ENCODE results near the gene NFIC.
"Not testable (repeated sequence)": the region's sequence is repeated elsewhere in the genome, so short reads cannot be mapped to it uniquely, and the experiment has no call there.

NFIC gene

DNA sequence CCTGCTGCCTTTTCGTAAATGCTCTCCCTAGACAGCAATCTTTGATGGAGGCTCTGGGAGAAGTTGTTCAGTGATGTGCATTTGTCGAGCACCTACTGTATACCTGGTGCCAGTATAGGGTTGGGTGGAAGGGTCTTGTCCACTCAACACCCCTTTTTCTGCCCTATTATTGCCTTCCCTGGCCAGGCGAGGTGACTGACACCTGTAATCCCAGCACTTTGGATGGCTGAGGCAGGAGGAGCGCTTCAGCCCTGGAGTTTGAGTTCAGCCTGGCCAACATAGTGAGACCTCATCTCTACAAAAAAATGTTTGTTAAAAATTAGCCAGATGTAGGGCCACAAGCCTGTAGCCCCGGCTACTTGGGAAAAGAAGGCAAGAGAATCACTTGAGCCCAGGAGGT is 49.3 kb downstream of the NFIC start:
- DNase-seq: no peak

DNA sequence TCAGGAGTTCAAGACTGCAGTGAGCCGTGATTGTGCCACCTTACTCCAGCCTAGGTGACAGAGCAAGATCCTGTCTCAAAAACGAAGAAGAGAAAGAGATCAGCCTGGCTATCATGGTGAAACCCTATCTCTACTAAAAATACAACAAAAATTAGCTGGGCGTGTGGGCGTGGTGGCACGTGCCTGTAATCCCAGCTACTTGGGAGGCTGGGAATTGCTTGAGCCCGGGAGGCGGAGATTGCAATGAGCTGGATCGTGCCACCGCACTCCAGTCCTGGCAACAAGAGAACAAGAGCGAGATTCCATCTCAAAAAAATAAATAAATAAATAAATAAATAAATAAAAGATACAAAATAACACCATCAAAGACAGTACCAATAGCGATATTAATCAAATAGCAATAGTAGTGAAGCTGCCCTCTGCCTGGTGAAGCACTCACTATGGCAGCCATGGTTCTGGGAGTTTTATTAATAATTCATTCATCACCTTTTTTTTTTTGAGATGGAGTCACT is 53.9 kb downstream of the NFIC start:
- no peak for DNase-seq

DNA sequence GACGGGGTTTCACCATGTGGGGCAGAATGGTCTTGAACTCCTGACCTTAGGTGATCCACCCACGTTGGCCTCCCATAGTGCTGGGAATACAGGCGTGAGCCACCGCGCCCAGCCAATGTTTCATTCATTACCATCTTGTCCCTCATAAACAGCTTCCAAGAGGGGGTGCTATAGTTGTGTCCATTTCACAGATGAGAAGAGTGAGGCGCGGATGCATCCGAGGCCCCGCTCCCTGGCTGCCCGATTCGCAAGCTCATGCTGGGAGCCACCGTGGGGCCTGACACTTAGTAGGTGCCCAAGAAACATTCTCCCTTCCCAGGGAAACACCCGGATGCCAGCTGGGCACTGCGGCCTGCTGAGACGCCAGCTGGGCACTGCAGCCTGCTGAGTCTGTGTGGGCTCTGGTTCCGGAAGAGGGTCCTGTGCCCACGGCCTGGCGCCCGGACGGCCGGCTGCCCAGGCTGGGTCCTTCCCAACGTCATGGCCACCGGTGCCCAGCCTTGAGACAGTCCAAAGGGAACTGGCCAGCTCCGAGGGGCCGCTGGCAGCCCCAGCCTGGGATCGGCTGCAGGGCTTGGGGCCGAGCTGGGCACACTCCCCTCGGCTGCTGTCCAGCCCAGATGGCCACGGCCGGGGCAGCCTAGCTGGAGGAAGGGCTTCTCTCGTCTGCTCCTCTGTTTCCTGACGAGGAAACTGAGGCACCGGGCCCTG is 54.7 kb downstream of the NFIC start:
- peak in 29 of 51 donors; percentile 6 to 81 (median 51) for DNase-seq

DNA sequence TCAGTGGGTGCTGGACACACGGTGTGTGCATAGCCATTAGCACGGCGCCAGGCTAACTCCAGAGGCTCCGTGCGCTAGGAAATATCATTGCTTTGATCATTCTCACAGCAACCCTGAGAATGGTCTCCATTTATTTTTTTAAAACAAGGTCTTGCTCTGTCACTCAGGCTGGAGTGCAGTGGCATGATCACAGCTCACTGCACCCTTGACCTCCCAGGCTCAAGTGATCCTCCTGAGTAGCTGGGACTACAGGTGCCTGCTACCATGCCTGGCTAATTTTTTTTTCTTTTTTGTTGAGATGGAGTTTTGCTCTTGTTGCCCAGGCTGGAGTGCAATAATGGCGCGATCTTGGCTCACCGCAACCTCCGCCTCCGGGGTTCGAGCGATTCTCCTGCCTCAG is 55.3 kb downstream of the NFIC start:
- not testable (repeated sequence) for DNase-seq

DNA sequence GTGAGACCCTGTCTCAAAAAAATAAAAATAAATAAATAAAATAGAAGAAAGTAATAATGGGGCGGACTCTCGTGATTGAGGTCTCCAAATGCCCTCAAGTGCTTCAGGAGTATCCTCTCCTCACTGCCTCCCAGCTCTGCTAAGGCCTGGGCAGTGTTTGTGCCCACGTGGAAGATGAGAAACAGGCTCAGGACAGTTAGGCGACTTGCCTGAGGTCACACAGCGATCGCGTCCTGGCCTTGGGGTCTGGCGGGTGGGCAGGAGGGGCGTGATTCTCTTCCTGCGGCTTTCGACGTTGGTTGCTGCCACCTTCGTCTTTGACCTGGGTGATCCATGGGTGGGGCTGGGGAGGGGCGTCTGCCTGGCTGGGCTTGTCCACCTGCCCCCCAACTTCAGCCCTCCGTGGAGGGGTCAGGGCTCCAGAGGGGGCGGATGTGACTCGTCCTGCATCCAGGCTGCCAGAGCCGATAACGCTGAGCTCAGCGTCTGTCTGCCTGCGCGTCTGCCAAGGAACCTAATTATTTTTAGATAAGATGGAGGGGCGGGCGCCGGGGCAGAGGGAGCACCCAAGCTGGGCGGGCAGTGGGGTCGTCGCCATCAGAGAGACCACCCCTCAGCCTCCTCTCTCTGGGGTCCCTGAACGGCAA is 56.9 kb downstream of the NFIC start:
- DNase-seq: peak in 10 of 51 donors; percentile 10 to 34 (median 16)

DNA sequence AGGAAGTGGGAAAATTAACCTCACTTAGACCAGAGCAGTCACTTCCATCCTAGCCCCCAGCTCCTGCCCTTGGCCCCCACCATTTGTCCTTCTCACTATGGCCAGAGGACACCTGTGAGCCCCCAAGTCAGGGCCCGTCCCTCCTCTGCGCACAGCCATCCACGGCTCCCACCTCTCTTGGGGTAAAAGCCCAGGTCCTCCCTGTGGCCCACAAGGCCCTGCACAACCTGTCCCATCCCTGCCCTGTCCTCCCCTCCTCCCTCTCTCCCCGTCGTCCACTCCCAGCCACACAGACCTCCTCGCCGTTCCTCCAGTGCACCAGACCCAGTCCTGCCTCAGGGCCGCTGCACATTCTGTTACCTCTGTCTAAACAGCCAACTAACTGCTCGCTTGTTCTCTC is 60.0 kb downstream of the NFIC start:
- no peak for DNase-seq

DNA sequence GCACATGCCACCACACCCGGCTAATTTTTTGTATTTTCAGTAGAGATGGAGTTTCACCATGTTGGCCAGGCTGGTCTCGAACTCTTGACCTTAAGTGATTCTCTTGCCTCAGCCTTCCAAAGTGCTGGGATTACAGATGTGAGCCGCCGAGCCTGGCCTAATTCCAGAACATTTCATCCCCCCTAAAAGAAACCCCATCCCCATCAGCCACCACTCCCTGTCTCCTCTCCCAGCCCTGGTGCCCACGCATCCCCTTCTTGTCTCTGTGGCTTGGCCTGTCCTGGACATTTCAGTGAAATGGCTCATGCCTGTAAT is 63.9 kb downstream of the NFIC start:
- not testable (repeated sequence) for DNase-seq

DNA sequence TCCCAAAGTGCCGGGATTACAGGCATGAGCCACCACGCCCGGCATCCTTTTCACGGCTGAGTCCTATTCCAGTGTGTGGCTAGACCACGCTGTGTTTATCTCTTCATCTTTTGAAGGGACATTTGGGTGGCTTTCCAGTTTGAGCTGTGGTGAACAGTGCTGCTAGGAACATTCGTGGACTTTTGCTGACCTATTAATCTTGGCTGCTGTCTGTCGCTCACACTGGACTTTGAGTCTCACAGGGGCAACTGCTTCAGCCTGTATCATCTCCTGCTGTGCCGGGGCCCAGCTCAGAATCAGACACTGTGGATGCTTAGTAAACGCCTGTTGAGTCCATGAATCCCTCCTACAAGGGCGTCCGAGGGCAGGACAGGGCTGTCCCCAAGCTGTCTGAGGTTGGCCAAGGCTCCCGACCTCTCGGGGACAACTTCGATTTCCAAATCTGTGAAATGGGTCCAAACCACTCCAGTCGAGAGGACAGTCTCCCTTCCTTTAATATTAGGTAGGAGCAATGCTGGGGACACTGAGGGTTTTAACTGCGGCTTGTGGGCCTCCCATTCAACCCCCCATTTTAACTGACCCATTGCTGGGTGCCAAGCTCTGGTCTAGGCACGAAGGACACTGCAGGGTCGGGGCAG is 65.5 kb downstream of the NFIC start:
- DNase-seq: no peak

DNA sequence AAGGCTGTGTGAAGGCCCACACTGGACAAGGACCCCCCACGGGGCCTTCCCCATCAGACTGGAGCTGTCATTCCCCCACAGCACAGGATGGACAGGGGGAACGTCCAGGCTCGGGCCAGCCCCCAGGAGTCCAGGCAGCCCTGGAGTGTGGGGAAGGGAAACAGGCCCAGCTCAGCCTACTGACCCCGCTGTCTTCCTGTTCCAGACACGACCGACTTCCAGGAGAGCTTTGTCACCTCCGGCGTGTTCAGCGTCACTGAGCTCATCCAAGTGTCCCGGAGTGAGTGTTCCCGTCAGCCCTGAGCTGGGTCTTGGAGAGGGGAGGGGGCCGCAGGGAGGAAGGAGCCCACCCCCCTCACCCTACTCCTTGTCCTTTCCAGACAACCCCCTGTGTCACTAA is 66.9 kb downstream of the NFIC start:
- DNase-seq: no peak

DNA sequence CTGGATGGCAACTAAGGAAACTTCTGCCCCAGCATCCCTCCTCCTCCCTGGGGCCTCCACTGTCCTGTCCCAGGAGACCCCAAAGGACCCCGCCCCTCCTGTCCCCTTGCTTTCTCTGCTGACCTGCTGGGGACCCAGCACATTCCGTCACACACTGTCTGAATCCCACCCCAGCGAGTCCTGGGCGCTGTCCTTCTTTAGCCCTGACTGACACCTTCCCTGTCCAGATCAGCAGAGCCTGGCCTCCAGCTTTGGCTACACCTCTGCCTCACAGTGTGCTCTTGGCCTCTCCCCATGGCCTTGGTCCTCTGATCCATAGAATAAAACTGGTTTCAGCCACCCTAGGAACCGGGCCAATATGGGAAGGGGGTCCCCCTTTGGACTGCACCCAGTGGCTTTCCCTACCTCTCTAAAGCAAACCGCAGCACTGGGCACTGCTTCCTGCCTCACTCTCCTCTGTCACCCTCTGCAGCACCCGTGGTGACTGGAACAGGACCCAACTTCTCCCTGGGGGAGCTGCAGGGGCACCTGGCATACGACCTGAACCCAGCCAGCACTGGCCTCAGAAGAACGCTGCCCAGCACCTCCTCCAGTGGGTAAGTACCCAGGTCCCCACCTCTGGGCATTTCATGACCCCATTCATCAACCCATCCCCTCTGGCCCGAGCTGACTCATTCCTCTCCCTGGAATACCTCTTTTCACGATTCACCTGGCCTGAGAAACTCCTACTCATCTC is 67.6 kb downstream of the NFIC start:
- DNase-seq: no peak

DNA sequence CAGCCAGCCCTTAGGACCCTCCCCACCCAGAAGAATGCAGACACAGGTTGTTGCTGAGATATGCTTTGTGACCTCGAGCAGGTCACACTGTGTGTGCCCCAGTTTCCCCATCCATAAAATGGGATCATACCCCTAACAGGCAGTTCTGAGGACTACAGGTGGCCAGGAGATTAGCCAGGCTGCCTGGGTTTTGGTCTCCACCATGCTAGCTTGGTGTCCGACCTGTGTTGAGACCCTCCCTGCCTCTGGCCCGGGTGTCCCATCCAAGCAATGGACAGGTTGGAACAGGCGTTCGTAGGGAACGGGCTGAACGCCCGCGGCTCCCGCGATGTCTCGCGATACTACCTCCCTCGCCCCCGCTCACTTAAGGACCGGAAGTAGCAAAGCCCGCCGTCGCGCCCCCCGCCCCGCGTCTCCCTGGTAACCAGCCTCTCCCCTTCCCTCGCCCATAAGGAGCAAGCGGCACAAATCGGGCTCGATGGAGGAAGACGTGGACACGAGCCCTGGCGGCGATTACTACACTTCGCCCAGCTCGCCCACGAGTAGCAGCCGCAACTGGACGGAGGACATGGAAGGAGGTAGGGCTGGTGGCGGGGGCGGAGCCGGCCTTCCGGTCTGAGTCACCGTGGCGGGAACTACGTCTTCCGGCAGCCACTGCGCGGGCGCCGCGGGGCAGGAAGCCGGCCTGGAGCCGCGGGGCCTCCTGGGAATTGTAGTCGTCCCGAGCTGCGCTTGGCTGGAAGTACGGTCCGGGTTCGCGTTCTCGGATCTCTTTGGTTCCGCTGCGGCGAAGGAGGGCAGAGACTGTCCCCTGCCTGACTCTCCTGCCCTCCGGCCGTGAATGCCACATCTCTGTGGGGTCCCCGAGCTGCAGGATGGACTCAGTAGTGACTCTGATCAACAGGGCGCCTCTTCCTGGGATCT is 68.5 kb downstream of the NFIC start:
- DNase-seq: peak; percentile 36 to 95 (median 89)

DNA sequence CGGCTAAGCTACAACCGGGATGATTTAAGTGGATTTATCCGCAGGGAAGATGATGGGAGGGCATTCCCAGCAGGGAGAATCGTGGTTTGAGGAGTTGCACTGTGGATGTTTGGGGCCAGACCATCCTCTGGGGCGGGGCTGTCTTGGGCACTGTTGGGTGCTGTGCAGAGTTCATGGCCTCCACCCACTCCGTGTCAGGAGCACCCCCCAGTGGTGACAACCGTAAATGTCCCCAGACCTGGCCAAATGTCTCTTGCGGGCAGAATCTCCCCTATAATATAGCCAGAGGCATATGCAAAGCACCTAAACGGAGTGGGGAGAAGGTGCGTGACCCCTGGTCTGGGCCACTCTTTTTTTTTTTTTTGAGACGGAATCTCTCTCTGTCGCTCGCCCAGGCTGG is 73.7 kb downstream of the NFIC start:
- peak in 7 of 51 donors; percentile 11 to 27 (median 16) for DNase-seq

DNA sequence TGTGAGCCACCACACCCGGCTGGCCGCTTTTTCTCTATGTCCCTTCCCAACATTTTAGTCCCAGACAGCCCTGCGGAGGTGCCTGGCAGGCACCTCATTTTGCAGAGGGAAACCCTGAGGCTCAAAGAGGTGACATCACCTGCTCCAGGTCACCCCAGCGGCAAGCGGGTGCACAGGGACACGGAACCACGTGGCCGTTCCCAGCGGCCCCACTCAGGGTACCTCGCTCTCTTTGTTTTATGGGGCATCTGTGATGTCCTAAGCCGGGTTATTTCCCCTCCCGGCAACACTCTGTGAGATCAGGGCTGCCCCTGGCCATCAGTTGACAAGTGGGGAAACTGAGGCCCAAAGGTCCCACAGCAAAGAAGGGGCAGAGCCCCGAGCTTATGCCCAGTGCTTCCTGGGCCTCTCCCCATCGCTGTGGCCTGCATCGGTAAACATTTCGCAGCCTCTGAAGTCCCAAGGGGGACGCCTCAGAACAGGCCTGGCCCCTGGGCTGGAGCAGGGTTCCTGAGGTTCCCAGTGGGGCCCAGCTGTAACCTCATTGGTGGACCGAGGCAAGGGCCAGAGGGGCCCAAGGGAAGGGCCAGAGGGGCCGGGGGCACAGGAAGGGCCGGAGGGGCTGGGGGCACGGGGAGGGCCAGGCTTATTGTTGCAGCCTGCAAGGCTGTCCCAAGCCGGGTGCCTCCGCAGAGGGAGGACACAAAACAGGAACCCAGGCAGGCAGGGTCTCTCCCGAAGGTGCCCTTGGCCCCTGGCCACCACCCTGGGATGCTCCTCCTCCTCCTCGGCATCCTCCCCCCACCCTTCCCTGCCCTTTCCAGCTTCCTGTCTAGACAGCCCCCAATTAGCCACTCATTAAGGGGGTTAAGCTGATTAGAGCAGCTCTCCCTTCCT is 75.0 kb downstream of the NFIC start:
- no peak for DNase-seq

DNA sequence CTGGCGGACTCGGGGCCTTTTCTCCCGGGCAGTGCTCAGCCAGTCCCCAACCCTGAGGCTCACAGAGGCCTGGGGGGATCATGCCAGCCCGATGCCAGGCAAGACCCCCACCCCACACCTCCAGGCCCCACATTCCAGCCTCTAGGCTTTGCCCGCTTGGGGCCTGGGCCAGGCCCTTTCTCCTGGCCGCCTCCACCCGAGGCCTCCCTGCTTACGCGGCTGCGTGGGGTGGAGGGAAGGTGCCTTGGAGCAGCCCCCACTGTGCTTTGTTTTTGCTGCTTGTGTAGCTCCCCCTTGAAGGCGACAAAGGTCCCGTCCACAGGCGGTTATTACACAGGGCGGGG is 75.6 kb downstream of the NFIC start:
- DNase-seq: no peak

DNA sequence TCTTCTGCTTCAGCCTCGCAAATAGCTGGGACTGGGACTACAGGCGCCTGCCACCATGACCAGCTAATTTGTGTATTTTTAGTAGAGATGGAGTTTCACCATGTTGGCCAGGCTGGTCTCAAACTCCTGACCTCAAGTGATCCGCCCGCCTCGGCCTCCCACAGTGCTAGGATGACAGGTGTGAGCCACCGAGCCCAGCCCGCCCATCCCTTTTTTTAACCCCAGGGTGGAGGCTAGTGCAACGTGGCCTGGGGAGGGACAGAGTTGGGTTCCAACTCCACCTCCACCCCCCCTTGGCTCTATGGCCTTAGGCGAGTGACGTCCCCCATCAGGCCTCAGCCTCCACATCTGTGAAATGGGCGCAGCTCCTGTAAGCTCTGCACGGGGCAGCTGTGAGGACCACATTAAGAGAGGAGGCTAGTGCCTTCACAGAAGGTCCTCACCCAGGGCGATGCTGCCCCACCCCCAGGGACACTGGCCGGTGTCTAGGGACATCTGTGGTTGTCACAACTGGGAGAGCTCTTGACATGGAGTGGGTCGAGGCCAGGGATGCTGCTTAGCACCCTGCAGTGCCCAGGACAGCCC is 76.2 kb downstream of the NFIC start:
- no peak for DNase-seq

DNA sequence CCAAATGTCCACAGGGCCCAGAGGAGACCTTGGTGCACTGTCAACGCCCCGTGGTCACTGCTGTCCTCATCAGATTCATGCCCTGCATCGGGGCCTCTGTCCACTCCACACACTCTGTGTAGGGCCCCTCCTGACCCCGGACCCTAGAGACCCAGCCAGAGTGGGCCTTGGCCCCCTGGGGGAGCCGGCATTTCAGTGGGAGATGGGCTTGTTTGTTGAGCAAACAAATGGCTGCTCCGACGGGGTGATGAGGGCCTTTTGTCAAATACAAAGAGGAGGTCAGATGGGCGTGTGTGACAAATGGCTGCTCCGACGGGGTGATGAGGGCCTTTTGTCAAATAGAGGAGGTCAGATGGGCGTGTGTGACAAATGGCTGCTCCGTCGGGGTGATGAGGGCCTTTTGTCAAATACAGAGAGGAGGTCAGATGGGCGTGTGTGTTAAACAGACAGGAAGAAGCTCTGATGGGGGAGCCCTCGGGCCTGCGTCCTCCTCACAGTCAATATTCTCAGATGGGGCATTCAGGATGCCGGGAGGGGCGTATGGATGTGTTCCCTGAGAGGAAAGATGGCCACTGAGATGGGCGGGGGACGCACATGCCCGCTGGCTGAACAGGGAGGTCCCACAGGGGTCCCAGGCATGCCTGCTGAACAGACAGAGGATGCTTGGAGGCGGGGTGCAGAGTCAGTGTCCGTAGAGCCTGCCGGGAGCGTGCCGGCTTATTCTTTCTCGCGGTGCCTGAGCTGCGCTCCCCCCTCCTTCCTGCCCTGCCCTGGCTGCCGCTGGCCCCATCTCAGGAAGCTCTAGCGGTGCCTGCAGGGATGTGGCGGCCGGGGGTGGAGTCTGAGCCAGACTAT is 77.7 kb downstream of the NFIC start:
- DNase-seq: peak in 11 of 51 donors; percentile 10 to 36 (median 20)

DNA sequence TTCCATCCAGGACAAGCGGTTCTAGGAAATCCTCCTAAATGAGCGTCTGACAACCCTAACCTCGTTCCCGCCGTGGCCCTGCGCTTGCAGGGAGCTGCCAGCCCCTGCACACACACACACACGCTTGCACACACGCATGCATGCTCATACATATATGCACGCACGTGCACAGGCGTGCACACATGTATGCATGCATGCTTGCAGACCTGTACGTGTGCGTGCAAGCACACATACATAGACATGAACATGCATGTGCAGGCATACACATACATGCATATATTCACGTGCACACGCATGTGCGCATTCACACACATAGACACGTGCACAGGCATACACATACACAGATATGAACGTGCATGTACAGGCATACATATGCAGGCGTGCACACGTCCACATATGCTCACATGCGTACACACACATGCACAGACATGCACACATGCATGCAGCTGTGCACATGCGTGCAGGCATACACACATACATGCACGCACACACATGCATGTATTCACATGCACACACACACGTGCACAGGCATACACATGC is 78.4 kb downstream of the NFIC start:
- no peak for DNase-seq

DNA sequence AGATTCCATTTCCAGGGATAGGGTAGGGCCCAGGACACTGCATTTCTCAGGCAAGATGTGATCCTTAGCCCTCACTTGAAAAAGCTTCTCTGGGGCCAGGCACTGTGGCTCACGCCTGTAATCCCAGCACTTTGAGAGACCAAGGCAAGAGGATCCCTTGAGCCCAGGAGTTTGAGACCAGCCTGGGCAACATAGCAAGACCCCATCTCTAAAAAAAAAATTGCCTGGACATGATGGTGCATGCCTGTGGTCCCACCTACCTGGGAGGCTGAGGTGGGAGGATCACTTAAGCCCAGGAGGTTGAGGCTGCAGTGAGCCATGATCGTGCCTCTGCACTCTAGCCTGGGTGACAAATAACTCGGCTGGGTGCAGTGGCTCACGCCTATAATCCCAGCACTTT is 80.3 kb downstream of the NFIC start:
- not testable (repeated sequence) for DNase-seq

Measured in hypothalamus (tissue), 51 donors.